ENCODE data around the gene ALX1. TPM values are rescaled to one million over a fixed set of nuclear protein-coding genes. Genes with fewer than 3 reads are reported as not detected.
A peak's percentile ranks its signal among the peaks of the same experiment; 100 is the strongest.

Gene ALX1
- total RNA-seq, 1 donor from 2014 or later, result not detected

GRCh38 chr12:85280984-85281630, 1.1 kb downstream of the ALX1 start:
- H3K27ac ChIP-seq (replicated peaks), result no peak overlapping the region
- peak overlapping the region; percentile 60 for H3K4me3 ChIP-seq
- H3K9me3 ChIP-seq (replicated peaks), result no peaks in the 10 kb centered on the region
- H3K27me3 ChIP-seq (ENCODE audit: low read depth), result peaks cover 100% of the 10 kb centered on the region
- TF ChIP-seq CTCF (IDR thresholded peaks at IDR 0.05; ENCODE audit: borderline replicate concordance), result no peak
- peaks cover 26% of the 10 kb centered on the region for H3K4me1 ChIP-seq
- intact Hi-C loops (cut with micrococcal nuclease), result no loop called here
- DNase-seq, result no peak
- no peaks in the 10 kb centered on the region for H3K36me3 ChIP-seq

GRCh38 chr12:85281636-85282312, 1.8 kb downstream of the ALX1 start:
- DNase-seq, result no peak
- Histone ChIP-seq H3K4me1 (peaks cover 26% of the 10 kb centered on the region), H3K27me3 (ENCODE audit: low read depth) (peaks cover 100% of the 10 kb centered on the region), H3K4me3 (no peak overlapping the region), H3K9me3 (replicated peaks) (no peaks in the 10 kb centered on the region), H3K27ac (replicated peaks) (no peak overlapping the region), H3K36me3 (no peaks in the 10 kb centered on the region)
- no peak for TF ChIP-seq CTCF (IDR thresholded peaks at IDR 0.05; ENCODE audit: borderline replicate concordance)
- intact Hi-C loops (cut with micrococcal nuclease), result no loop called here

- intact Hi-C loops (cut with micrococcal nuclease), result no loop called here
- H3K9me3 ChIP-seq (replicated peaks), result no peaks in the 10 kb centered on the region
- no peak for TF ChIP-seq CTCF (IDR thresholded peaks at IDR 0.05; ENCODE audit: borderline replicate concordance)
- peaks cover 88% of the 10 kb centered on the region for H3K27me3 ChIP-seq (ENCODE audit: low read depth)
- H3K27ac ChIP-seq (replicated peaks), result no peak overlapping the region
- H3K36me3 ChIP-seq, result no peaks in the 10 kb centered on the region
- peaks cover 26% of the 10 kb centered on the region for H3K4me1 ChIP-seq
- DNase-seq, result no peak
- no peak overlapping the region for H3K4me3 ChIP-seq
Observed at GRCh38 chr12:85283560-85283959, 3.5 kb downstream of the ALX1 start.

- intact Hi-C loops (cut with micrococcal nuclease), result no loop called here
- Histone ChIP-seq H3K27me3 (ENCODE audit: low read depth) (peaks cover 15% of the 10 kb centered on the region), H3K36me3 (no peaks in the 10 kb centered on the region), H3K9me3 (replicated peaks) (no peaks in the 10 kb centered on the region), H3K4me3 (no peak overlapping the region), H3K27ac (replicated peaks) (no peak overlapping the region), H3K4me1 (no peaks in the 10 kb centered on the region)
- no peak for DNase-seq
- no peak for TF ChIP-seq CTCF (IDR thresholded peaks at IDR 0.05; ENCODE audit: borderline replicate concordance)
Observed at GRCh38 chr12:85296362-85296761, 16.3 kb downstream of the ALX1 start.

- intact Hi-C loops (cut with micrococcal nuclease), result no loop called here
- Histone ChIP-seq H3K27ac (replicated peaks) (no peak overlapping the region), H3K27me3 (ENCODE audit: low read depth) (peaks cover 7% of the 10 kb centered on the region), H3K4me3 (no peak overlapping the region), H3K36me3 (no peaks in the 10 kb centered on the region), H3K4me1 (no peaks in the 10 kb centered on the region), H3K9me3 (replicated peaks) (no peaks in the 10 kb centered on the region)
- DNase-seq, result no peak
- TF ChIP-seq CTCF (IDR thresholded peaks at IDR 0.05; ENCODE audit: borderline replicate concordance), result no peak
Observed at GRCh38 chr12:85299053-85299452, 19.0 kb downstream of the ALX1 start.

Measured in left ventricle myocardium inferior (tissue), 1 donor.